ENCODE measurements around the gene POC1B. TPM values are rescaled to one million over a fixed set of nuclear protein-coding genes. Genes with fewer than 3 reads are reported as not detected.

Gene POC1B
- total RNA-seq, 1 experiment from 2014 or later, result 40.3 TPM

- H3K27ac Mint-ChIP-seq (ENCODE audit: unreplicated experiment), result no peak overlapping the region
- CTCF ChIA-PET, result no interaction called here
- peak; percentile 17 for DNase-seq
- no peak for TF ChIP-seq CTCF (IDR thresholded peaks at IDR 0.05; ENCODE audit: unreplicated experiment)
- intact Hi-C loops (cut with micrococcal nuclease; ENCODE audit: unreplicated experiment), result loop anchor here (10.0 kb wide), 1 partner anchor 1365 kb away; no protein-coding TSS in a partner anchor
- no TSS peak for BruUV-seq (replicated peaks)
- no peaks in the 10 kb centered on the region for H3K36me3 Mint-ChIP-seq (ENCODE audit: insufficient read depth, unreplicated experiment)
- H3K4me3 Mint-ChIP-seq (ENCODE audit: low read depth, unreplicated experiment), result no peak overlapping the region
- no peaks in the 10 kb centered on the region for H3K27me3 Mint-ChIP-seq (ENCODE audit: unreplicated experiment)
- H3K9me3 Mint-ChIP-seq (ENCODE audit: low read depth, unreplicated experiment), result no peaks in the 10 kb centered on the region
- H3K4me1 Mint-ChIP-seq (ENCODE audit: low read depth, unreplicated experiment), result peaks cover 25% of the 10 kb centered on the region
Observed at GRCh38 chr12:89479982-89480381, 45.9 kb downstream of the POC1B start.

GRCh38 chr12:89477633-89478279 is 48.1 kb downstream of the POC1B start:
- H3K27ac Mint-ChIP-seq (ENCODE audit: unreplicated experiment), result no peak overlapping the region
- intact Hi-C loops (cut with micrococcal nuclease; ENCODE audit: unreplicated experiment), result loop anchor here (10.0 kb wide), 1 partner anchor 1363 kb away; no protein-coding TSS in a partner anchor

GRCh38 chr12:89476904-89477595 is 48.8 kb downstream of the POC1B start:
- no peak for TF ChIP-seq CTCF (IDR thresholded peaks at IDR 0.05; ENCODE audit: unreplicated experiment)
- no TSS peak for BruUV-seq (replicated peaks)
- intact Hi-C loops (cut with micrococcal nuclease; ENCODE audit: unreplicated experiment), result loop anchor here (10.0 kb wide), 1 partner anchor 1362 kb away; no protein-coding TSS in a partner anchor
- Mint-ChIP-seq H3K4me1 (ENCODE audit: low read depth, unreplicated experiment) (peaks cover 30% of the 10 kb centered on the region), H3K9me3 (ENCODE audit: low read depth, unreplicated experiment) (no peaks in the 10 kb centered on the region), H3K27me3 (ENCODE audit: unreplicated experiment) (no peaks in the 10 kb centered on the region), H3K36me3 (ENCODE audit: insufficient read depth, unreplicated experiment) (no peaks in the 10 kb centered on the region), H3K4me3 (ENCODE audit: low read depth, unreplicated experiment) (no peak overlapping the region), H3K27ac (ENCODE audit: unreplicated experiment) (no peak overlapping the region)
- CTCF ChIA-PET, result interaction anchor here (0.5 to 1.4 kb wide), 2 partner anchors 26 to 48 kb away, joined by 3 read pairs; partner anchors contain the start of gene GALNT4
- DNase-seq, result no peak

More at GRCh38 chr12:89477633-89478279, 48.1 kb downstream of the POC1B start:
- no peaks in the 10 kb centered on the region for H3K9me3 Mint-ChIP-seq (ENCODE audit: low read depth, unreplicated experiment)
- DNase-seq, result no peak
- H3K27me3 Mint-ChIP-seq (ENCODE audit: unreplicated experiment), result no peaks in the 10 kb centered on the region
- no peak for TF ChIP-seq CTCF (IDR thresholded peaks at IDR 0.05; ENCODE audit: unreplicated experiment)
- H3K4me1 Mint-ChIP-seq (ENCODE audit: low read depth, unreplicated experiment), result peaks cover 22% of the 10 kb centered on the region
- BruUV-seq (replicated peaks), result no TSS peak
- CTCF ChIA-PET, result interaction anchor here (1.4 kb wide), 1 partner anchor 27 kb away, joined by 3 read pairs; no protein-coding TSS in a partner anchor
- no peak overlapping the region for H3K4me3 Mint-ChIP-seq (ENCODE audit: low read depth, unreplicated experiment)
- no peaks in the 10 kb centered on the region for H3K36me3 Mint-ChIP-seq (ENCODE audit: insufficient read depth, unreplicated experiment)

GRCh38 chr12:89476232-89476631 is 49.6 kb downstream of the POC1B start:
- peaks cover 36% of the 10 kb centered on the region for H3K4me1 Mint-ChIP-seq (ENCODE audit: low read depth, unreplicated experiment)
- intact Hi-C loops (cut with micrococcal nuclease; ENCODE audit: unreplicated experiment), result loop anchor here (10.0 kb wide), 1 partner anchor 1361 kb away; no protein-coding TSS in a partner anchor
- BruUV-seq (replicated peaks), result no TSS peak
- no peak for DNase-seq
- no peak overlapping the region for H3K27ac Mint-ChIP-seq (ENCODE audit: unreplicated experiment)
- CTCF ChIA-PET, result interaction anchor here (0.5 to 1.4 kb wide), 2 partner anchors 25 to 49 kb away, joined by 3 read pairs; partner anchors contain the start of gene GALNT4
- H3K4me3 Mint-ChIP-seq (ENCODE audit: low read depth, unreplicated experiment), result no peak overlapping the region
- no peak for TF ChIP-seq CTCF (IDR thresholded peaks at IDR 0.05; ENCODE audit: unreplicated experiment)
- peaks cover 3% of the 10 kb centered on the region for H3K36me3 Mint-ChIP-seq (ENCODE audit: insufficient read depth, unreplicated experiment)
- no peaks in the 10 kb centered on the region for H3K9me3 Mint-ChIP-seq (ENCODE audit: low read depth, unreplicated experiment)
- no peaks in the 10 kb centered on the region for H3K27me3 Mint-ChIP-seq (ENCODE audit: unreplicated experiment)
